ENCODE data around the gene PLEK.

The PLEK gene

DNA sequence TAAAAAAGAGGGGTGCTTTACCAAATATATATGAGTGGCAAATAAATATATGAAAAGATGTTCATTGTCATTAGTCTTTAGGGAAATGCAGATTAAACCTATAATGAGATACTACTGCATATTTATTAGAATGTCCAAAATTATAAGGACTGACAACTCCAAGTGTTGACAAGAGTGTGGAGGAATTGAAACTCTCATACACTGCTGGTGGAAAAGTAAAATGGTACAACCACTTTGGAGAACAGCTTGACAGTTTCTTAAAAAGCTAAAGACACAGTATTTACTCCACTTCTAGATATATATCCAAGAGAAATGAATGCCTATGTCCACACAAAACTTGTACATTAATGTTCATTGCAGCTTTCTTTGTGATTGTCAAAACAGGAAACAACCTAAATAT, 50.4 kb downstream of the PLEK start:
- no peak for DNase-seq (ENCODE audit: low read depth in 2 of 2)

- DNase-seq (ENCODE audit: low read depth in 2 of 2), result no peak
These were observed 51.1 kb downstream of the PLEK start for GRCh38 chr2:68416081-68416675.

GRCh38 chr2:68417926-68418325, 52.8 kb downstream of the PLEK start:
- no peak for DNase-seq (ENCODE audit: low read depth in 2 of 2)

DNA sequence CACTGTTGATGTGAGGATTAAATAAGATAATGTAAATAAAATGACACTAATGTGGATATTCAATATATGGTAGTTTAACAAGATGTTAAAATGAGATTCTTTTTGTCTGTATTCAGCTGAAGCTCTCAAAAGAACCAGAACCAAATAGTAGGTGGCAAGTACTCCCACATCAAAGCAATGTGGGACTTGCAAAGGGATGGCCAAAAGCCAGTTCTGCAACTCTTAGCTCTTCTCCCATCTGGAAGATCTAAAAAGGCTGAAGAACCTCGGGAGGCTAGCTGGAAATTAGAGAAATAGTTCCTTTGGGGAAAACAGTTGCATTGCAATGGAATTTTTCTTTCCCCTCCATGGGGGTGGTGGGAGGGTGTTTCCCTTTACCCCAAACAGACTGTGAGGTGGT, 53.3 kb downstream of the PLEK start:
- DNase-seq (ENCODE audit: low read depth in 2 of 2), result no peak

- no peak for DNase-seq (ENCODE audit: low read depth in 2 of 2)
These were observed 53.8 kb downstream of the PLEK start for GRCh38 chr2:68418855-68419254.

GRCh38 chr2:68420254-68420910, 55.3 kb downstream of the PLEK start:
- no peak for DNase-seq (ENCODE audit: low read depth in 2 of 2)

DNA sequence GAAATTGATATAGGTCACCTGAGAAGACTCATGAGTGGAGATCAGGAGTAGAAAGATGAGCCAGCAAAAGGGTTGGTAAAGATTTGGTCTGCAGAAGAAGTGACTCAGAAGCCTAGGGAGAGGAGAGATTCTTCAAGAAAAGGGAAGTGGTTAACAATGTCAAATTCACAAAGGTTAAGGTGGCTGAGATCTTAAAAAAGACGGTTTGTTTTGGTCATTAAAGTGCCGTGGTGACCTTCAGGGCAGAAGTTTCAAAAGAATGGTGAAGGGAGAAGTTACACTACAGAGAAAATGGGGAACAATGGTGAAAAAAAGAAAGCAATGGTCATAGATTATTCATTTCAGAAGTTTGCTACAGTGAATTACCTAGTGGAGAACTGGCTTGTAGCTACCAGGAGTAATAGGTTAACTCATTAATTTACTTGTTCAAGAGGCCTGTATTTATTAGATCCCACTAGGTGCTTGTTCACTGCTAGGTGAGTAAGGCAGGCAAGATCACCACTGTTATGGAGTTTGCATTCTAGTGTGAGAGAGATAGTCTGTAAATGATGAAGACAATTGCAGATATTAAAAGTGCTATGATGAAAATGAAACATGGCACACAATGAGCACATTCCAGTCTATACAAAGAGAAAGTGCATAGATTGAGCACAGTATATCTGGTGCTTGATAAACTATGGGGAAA, 59.0 kb downstream of the PLEK start:
- no peak for DNase-seq (ENCODE audit: low read depth in 2 of 2)

GRCh38 chr2:68425503-68425902, 60.4 kb downstream of the PLEK start:
- no peak for DNase-seq (ENCODE audit: low read depth in 2 of 2)

- no peak for DNase-seq (ENCODE audit: low read depth in 2 of 2)
These were observed 61.4 kb downstream of the PLEK start for GRCh38 chr2:68426446-68426845.

DNA sequence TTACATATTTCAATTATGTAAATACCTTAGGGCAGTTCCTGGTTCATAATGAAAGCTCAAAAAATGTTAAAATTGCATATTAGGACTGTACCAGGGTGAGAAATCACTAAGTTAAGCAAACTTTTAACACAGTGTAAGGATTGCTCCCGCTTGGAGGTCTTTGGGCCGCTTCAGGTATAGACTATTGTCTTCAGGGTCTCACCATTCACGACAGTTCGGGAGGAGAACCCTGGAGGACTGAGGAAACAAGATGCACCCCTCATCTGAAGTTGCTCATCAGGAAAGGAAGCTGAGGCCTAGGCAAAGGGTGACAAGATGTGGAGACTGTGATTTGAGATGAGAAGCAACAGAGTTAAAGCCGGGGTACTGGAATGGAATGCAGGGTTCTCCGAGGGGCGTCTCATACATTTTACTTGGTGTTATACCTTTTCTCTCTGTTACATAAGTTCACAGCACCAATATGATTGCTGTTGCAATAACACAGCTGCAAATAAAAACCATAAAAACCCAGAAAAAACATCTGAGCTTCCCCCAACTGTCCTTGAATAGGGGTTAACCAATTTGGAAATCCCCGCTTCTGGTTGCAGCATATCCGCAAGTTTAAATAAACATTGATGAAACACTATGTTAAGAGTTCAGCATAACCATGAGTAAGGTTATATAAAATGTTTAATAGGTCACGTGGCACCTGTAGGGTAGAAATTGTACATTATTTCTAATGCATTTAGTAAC, 61.9 kb downstream of the PLEK start:
- DNase-seq (ENCODE audit: low read depth in 2 of 2), result no peak

DNA sequence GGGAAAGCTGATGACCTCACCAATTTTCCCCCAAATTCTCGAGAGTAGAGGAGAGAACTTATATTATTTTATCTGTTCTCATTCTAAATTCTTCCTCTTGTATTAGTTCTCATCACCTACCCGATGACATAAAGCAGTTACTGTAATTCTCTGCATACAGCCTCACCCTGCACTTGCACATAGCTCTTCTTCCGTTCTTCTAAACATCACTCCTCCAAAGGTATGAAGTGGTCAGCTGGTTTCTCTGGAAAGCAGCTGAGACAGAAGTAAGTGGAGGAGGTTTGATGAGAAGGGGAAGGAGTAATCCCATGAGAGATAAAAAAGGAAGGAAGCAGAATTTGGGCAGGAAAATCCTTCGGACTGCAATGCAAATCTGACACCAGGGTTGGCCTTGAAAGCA, 63.0 kb downstream of the PLEK start:
- DNase-seq (ENCODE audit: low read depth in 2 of 2), result no peak

GRCh38 chr2:68428746-68429145, 63.7 kb downstream of the PLEK start:
- no peak for DNase-seq (ENCODE audit: low read depth in 2 of 2)

- no peak for DNase-seq (ENCODE audit: low read depth in 2 of 2)
These were observed 64.3 kb downstream of the PLEK start for GRCh38 chr2:68429311-68429826.

GRCh38 chr2:68431316-68431972, 66.4 kb downstream of the PLEK start:
- DNase-seq (ENCODE audit: low read depth in 2 of 2), result no peak

- no peak for DNase-seq (ENCODE audit: low read depth in 2 of 2)
These were observed 67.9 kb downstream of the PLEK start for GRCh38 chr2:68432696-68433658.

- no peak for DNase-seq (ENCODE audit: low read depth in 2 of 2)
These were observed 69.9 kb downstream of the PLEK start for GRCh38 chr2:68434981-68435380.

GRCh38 chr2:68435615-68436014, 70.5 kb downstream of the PLEK start:
- DNase-seq (ENCODE audit: low read depth in 2 of 2), result no peak

- DNase-seq (ENCODE audit: low read depth in 2 of 2), result no peak
These were observed 71.2 kb downstream of the PLEK start for GRCh38 chr2:68436270-68436669.

- DNase-seq (ENCODE audit: low read depth in 2 of 2), result no peak
These were observed 73.6 kb downstream of the PLEK start for GRCh38 chr2:68438455-68439303.

Measured in stimulated activated CD4-positive, alpha-beta T cell treated with anti-CD3 and anti-CD28 coated beads, Interleukin-12 subunit alpha, Interleukin-12 subunit beta, amount 100 ng/mL, for 24 hours (primary cell).